ENCODE measurements around the gene ALDH16A1.
"Not testable (repeated sequence)": the region's sequence is repeated elsewhere in the genome, so short reads cannot be mapped to it uniquely, and the experiment has no call there.

The ALDH16A1 gene

DNA sequence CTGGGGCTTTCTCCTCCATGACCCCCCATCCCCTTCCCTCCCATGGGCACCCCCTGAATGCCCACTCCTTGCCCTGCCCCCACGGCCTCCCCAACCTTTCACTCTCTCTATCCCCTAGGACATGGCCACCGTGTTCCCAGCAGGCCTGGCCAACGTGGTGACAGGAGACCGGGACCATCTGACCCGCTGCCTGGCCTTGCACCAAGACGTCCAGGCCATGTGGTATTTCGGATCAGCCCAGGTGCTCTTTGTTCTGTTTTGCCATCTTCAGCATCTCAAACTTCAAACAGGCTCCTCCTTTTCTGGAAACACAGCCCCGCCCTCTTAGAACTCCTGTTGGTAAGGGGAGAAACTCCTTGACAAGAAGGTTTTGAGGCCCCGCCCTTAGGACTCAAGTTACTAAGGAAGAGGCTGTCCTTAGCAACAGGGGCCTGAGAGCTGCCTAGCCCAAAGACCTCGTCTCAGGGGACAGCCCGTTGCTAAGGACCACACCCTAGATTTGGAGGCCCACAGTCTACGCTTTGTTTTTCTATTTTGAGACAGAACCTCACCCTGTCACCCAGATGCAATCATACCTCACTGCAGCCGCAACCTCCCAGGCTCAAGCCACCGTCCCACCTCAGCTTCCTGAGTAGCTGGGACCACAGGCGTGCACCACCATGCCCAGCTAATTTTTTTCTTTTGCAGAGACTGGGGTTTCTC, 15.9 kb downstream of the ALDH16A1 start:
- DNase-seq, result peak; percentile 53

DNA sequence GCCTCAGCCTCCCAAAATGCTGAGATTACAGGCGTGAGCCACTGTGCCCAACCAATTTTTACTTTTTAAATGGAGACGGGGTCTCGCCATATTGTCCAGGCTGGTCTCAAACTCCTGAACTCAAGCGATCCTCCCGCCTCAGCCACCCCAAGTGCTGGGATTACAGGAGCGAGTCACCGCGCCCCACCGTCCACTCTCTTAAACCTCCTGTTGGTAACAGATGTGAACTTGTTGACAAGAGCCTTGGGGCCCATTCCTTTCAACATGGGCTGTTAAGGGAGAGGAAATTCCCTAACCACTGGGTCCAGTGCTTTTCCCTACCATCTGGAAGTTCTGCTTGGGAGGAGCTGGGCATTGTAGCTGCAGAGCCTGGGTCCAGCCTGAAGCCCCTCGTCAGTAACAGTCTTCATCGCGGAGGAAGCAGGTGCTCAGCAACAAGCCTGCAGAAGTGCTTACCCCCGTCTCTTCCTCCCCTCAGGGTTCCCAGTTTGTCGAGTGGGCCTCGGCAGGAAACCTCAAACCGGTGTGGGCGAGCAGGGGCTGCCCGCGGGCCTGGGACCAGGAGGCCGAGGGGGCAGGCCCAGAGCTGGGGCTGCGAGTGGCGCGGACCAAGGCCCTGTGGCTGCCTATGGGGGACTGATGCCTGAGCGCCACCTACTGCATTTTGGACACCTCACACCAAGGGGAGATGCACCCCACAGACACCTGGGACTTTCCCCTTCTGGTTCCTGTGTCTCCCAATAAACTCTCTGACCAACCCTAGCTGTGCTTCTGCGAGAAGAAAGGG, 17.0 kb downstream of the ALDH16A1 start:
- peak; percentile 84 for DNase-seq

DNA sequence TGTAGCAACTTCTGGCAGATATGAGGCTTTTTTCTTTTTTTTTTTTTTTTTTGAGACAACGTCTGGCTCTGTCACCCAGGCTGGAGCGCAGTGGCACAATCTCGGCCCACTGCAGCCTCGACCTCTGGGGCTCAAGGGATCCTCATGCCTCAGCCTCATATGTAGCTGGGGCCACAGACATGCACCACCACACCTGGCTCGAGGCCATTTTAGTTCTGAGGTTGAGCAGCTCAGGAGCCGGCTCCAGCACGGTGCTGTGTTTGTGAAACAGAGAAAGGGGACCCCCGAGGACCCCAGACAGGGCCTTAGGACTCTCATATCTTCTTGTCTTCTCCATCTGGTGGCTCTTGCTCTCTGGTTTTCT, 17.6 kb downstream of the ALDH16A1 start:
- no peak for DNase-seq

- DNase-seq, result no peak
These were observed 19.9 kb downstream of the ALDH16A1 start for GRCh38 chr19:49472936-49473335.

GRCh38 chr19:49473501-49473867, 20.5 kb downstream of the ALDH16A1 start:
- DNase-seq, result not testable (repeated sequence)

- peak; percentile 89 for DNase-seq
These were observed 21.0 kb downstream of the ALDH16A1 start, which contains the start of gene FLT3LG for GRCh38 chr19:49473868-49474541. Gene FLT3LG (plus strand): TSS chr19:49474215. CDS start chr19:49474640, 425 bp downstream.

DNA sequence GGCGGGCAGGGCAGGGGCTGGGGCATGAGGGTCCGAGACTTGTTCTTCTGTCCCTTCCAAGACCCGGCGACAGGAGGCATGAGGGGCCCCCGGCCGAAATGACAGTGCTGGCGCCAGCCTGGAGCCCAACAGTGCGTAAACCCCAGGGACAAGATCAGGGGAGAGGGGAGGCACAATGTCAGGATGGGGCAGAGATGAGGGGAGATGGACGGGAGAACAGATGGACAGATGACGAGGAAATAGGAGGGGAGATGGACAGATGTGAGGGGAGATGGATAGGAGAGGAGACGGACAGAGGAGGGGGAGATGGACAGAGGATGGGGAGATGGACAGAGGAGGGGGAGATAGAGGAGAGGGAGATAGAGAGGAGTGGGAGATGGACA, 21.5 kb downstream of the ALDH16A1 start:
- no peak for DNase-seq

DNA sequence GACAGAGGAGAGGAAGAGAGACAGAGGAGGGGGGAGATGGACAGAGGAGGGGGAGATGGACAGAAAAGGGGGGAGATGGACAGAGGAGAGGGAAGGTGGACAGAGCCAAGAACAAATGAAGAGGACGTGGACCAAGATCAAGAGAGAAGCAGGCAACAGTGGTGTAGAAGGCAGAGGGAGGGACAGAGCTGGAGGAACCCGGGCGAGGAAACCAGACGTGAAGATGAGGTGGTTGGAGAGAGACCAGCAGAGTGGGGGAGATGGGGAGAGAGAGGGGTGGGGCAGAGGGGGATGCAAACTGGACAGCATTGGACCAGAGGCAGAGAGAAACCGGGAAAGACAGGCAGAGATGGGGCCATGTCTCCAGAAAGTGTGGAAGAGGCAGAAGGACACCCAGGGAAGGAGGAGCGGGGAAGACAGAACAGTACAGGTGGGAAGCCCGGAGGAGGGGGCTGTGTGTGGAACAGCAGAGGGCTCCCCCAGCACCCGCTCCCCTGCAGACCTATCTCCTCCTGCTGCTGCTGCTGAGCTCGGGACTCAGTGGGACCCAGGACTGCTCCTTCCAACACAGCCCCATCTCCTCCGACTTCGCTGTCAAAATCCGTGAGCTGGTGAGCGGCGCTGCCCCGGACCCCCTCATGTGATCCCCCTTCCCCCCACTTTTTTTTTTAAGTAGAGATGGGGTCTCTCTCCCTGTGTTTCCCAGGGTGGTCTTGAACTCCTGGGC, 22.3 kb downstream of the ALDH16A1 start:
- DNase-seq, result no peak

GRCh38 chr19:49475995-49476880, 23.2 kb downstream of the ALDH16A1 start:
- DNase-seq, result peak; percentile 23

DNA sequence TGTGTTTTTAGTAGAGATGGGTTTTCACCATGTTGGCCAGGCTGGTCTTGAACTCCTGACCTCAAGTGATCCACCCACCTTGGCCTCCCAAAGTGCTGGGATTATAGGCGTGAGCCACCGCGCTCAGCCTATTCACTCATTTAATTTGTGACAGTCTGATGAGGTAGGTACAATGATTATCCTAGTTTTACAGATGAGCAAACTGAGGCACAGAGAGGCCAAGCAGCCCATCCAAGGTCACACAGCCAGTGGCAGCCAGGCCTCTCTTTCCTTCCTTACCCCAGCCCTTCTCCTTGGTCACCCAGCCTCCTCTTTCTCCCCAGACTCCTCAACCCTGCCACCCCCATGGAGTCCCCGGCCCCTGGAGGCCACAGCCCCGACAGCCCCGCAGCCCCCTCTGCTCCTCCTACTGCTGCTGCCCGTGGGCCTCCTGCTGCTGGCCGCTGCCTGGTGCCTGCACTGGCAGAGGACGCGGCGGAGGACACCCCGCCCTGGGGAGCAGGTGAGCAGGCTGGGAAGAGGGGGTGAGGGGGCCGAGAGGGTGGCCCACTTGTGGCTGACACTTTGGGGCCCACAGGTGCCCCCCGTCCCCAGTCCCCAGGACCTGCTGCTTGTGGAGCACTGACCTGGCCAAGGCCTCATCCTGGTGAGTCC, 27.1 kb downstream of the ALDH16A1 start:
- no peak for DNase-seq

GRCh38 chr19:49481020-49481683, 28.1 kb downstream of the ALDH16A1 start:
- DNase-seq, result no peak

DNA sequence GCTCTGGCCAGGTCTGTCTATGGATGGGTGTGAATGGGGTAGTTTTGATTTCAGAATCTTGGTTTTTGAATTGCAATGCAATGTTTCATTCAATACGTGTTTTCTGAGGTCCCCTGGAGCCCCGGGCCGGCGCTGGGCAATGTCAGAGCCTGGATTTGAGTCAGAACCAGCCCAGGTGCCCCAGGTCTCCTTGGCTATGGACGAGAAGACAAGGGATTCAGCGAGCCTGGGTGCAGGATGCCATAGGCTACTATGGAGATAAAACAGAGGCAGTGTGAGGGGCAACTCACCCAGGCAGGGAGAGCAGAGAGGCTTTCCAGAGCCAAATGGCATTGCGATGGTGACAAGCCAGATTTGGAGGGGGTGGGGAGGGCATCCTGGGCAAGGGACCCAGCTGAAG, 33.2 kb downstream of the ALDH16A1 start:
- DNase-seq, result no peak

DNA sequence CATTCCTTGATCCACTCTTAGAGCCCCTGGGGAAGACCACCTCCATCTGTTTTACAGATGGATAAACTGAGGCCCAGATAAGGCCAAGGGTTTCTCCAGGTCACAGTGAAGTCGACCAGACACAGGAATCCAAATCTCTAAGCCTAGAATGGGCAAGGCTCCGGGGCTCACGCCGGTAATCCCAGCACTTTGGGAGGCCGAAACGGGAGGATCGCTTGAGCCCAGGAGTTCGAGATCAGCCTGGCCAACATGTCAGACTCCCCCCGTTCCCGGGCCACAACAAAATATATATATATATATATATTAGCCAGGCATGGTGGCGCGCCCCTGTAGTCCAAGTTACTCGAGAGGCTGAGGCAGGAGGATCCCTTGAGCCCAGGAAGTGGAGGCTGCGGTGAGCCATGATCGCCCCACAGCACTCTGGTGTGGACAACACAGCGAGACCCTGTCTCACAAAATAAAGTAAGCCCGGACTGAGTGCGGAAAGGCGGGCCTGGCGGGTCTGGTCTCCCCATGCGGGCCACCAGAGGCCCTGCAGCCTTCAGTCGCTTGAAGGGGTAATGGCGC, 33.8 kb downstream of the ALDH16A1 start:
- DNase-seq, result no peak

- DNase-seq, result peak; percentile 98
These were observed 34.4 kb downstream of the ALDH16A1 start, which contains the start of gene RPL13A for GRCh38 chr19:49487277-49488045. Gene RPL13A (plus strand): TSS chr19:49487608. CDS start chr19:49487630, 22 bp downstream.

DNA sequence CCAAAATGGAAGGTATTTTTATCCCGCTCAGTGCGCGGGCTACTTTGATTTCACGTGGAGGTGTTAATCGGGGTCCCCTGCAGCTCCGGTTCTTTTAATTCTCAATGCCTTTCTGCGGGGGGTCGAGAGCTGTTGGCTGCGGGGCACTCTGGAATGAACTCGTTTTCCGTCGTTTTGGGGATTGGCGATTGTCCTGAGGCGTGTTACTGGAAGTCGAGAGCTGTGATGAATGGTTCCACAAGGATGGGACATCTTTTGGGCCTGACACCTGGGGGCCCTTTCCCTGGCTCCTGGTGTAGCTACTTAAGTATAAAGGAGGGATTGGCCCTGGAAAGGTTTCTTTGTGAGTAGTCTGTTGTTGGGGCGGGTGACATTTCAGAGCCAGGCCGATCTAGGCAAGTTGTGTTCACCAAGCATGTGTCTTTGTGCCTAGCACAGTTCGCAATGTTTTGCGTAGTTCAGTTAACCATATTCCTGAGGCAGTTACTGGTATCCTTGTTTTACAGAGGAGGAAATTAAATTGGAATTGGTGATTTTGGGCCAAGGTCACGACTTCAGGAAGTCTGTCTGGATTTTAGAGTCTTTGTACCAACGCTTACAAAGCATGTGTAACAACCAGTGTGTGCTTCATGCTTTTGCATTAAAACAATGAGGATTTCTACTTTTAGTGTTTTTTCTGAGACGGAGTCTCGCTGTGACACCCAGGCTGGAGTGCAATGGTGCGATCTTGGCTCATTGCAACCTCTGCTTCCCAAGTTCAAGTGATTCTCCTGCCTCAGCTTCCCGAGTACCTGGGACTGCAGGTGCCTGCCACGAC, 35.2 kb downstream of the ALDH16A1 start:
- DNase-seq, result no peak

GRCh38 chr19:49488863-49489537, 36.0 kb downstream of the ALDH16A1 start:
- no peak for DNase-seq

GRCh38 chr19:49489601-49490167, 36.7 kb downstream of the ALDH16A1 start:
- DNase-seq, result no peak

Measured in KG1 (cell line).